AG10803 (cell line): ENCODE data around the gene CFAP221.

ENCODE experiments used
- DNase-seq: peaks from one replicate; pipeline ENCODE4 v3.0.0; 2010; ENCODE audit warnings: low read depth
- H3K4me3 ChIP-seq: 2 replicates; pipeline ENCODE4 v1.5.1; 2011; ENCODE audit warnings: mild to moderate bottlenecking, low read length, control low read depth
- TF ChIP-seq, protein P1 (sequence below): conservative IDR thresholded peaks from 2 replicates; pipeline ENCODE4 v1.5.1; 2011; ENCODE audit warnings: mild to moderate bottlenecking, low read length, control low read depth, inconsistent platforms

Gene CFAP221

DNA sequence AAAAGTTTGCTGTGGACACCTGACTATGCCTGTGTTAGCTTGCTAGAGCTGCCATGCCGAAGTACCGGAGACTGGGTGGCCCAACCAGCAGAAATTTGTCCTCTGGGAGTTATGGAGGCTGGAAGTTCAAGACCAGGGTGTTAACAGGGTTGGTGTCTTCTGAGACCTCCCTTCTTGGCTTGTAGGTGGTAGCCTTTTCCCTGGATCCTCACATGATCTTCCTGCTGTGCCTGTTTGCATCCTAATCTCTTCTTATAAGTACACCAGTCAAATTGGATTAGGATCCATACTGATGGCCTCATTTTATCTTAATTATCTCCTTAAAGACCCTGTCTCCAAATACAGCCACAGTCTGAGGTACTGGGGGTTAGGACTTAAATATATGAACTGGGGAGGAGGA lies 135.6 kb downstream of the CFAP221 start:
- peak overlapping the region; percentile 94 for H3K4me3 ChIP-seq
- TF ChIP-seq, protein P1, sequence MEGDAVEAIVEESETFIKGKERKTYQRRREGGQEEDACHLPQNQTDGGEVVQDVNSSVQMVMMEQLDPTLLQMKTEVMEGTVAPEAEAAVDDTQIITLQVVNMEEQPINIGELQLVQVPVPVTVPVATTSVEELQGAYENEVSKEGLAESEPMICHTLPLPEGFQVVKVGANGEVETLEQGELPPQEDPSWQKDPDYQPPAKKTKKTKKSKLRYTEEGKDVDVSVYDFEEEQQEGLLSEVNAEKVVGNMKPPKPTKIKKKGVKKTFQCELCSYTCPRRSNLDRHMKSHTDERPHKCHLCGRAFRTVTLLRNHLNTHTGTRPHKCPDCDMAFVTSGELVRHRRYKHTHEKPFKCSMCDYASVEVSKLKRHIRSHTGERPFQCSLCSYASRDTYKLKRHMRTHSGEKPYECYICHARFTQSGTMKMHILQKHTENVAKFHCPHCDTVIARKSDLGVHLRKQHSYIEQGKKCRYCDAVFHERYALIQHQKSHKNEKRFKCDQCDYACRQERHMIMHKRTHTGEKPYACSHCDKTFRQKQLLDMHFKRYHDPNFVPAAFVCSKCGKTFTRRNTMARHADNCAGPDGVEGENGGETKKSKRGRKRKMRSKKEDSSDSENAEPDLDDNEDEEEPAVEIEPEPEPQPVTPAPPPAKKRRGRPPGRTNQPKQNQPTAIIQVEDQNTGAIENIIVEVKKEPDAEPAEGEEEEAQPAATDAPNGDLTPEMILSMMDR, result no peak
- no peak for DNase-seq

DNA sequence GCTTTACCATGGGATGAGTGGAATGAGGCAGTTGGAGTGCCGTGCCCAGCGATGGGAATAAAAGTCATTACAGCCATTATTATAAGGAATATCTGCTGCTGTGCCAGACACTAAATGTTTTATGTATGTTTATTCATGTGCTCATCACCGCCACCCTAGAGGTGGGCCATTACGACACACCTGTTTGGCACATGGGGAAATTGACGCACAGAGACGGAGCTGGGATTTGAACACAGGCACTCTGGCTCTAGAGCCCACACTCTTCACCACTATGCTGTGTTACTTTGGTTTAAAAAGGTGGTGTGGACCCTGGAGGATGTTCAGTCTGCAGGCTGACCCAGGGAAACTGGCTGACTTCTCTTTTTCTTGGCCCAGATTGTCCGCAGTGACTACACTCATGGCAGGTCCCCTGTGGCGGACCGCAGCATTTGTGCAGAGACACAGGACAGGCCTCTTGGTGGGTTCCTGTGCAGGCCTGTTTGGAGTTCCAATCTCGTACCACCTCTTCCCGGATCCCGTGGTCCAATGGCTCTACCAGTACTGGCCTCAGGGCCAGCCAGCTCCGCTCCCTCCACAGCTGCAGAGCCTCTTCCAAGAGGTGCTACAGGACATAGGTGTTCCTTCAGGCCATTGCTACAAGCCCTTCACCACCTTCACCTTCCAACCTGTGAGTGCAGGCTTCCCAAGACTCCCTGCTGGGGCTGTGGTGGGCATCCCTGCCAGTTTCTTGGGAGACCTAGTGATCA lies 136.4 kb downstream of the CFAP221 start:
- DNase-seq, result no peak
- TF ChIP-seq, protein P1, result no peak
- H3K4me3 ChIP-seq, result no peak overlapping the region

- TF ChIP-seq, protein P1, result no peak
- no peak for DNase-seq
- H3K4me3 ChIP-seq, result no peak overlapping the region
These were observed 137.1 kb downstream of the CFAP221 start for GRCh38 chr2:119681203-119681867.

GRCh38 chr2:119681868-119682220 lies 137.6 kb downstream of the CFAP221 start:
- DNase-seq, result no peak
- TF ChIP-seq, protein P1, result no peak
- H3K4me3 ChIP-seq, result no peak overlapping the region

- H3K4me3 ChIP-seq, result no peak overlapping the region
- no peak for DNase-seq
- TF ChIP-seq, protein P1, result no peak
These were observed 138.3 kb downstream of the CFAP221 start for GRCh38 chr2:119682578-119682977.

DNA sequence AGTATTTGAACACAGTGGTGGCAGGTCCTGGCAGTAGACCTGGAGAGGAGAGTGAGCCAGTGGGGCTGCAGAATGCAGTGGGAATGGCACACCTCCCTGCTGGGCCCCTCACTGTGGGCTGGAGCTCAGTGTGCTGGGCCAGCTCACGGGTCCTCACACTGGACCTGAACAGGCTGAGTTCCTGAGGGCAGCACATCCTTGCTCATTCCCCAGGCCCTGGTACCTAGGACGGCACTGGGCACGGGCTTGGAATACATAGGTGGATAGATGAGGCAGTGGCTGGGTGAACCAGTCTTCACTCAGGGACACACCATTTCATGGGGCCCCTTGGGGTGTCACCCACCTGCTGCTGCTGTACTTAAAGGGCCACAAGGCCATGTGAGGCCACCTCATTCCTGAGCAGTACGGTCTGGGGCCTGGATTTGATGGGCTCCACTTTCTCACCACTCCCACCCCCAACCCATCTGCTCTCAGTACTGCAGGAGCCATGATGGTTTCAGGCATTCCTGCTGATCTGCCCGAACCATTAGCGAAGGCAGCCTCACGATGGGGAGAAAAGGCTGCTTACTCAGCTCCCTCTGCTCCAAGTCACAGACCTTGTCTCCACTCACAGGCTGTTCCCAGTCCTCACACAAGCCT lies 138.9 kb downstream of the CFAP221 start:
- TF ChIP-seq, protein P1, result no peak
- no peak for DNase-seq
- H3K4me3 ChIP-seq, result no peak overlapping the region
